AG04449 (cell line): ENCODE results near the gene XRCC3.

Source experiments
- CTCF ChIA-PET: fragments of 350-600 bp; formaldehyde crosslinking; extraction: SDS; loops from one replicate; lab custom pipeline; 2021; ENCODE audit warnings: antibody characterized with exemption; lab: Yijun Ruan, JAX
- POLR2A ChIA-PET: fragments of 400-600, 350-600 bp; formaldehyde crosslinking; extraction: SDS; loops from one replicate; lab custom pipeline; 2020; ENCODE audit warnings: antibody characterized with exemption, inconsistent platforms; lab: Yijun Ruan, JAX
- DNase-seq: peaks from one replicate; pipeline ENCODE4 v3.0.0-alpha.2; 2010; ENCODE audit warnings: low read depth, low spot score
- H3K4me3 ChIP-seq: 2 replicates; pipeline ENCODE4 v1.5.1; 2011; ENCODE audit warnings: low read depth, mild to moderate bottlenecking, control low read depth, low read length
- TF ChIP-seq, protein P1 (sequence below): IDR thresholded peaks from one replicate; pipeline ENCODE4 v1.5.1; 2011; ENCODE audit warnings: mild to moderate bottlenecking, moderate library complexity, low read length, control low read depth, inconsistent platforms; ENCODE audit not compliant: insufficient read depth; ENCODE audit errors: missing control alignments

The XRCC3 gene

DNA sequence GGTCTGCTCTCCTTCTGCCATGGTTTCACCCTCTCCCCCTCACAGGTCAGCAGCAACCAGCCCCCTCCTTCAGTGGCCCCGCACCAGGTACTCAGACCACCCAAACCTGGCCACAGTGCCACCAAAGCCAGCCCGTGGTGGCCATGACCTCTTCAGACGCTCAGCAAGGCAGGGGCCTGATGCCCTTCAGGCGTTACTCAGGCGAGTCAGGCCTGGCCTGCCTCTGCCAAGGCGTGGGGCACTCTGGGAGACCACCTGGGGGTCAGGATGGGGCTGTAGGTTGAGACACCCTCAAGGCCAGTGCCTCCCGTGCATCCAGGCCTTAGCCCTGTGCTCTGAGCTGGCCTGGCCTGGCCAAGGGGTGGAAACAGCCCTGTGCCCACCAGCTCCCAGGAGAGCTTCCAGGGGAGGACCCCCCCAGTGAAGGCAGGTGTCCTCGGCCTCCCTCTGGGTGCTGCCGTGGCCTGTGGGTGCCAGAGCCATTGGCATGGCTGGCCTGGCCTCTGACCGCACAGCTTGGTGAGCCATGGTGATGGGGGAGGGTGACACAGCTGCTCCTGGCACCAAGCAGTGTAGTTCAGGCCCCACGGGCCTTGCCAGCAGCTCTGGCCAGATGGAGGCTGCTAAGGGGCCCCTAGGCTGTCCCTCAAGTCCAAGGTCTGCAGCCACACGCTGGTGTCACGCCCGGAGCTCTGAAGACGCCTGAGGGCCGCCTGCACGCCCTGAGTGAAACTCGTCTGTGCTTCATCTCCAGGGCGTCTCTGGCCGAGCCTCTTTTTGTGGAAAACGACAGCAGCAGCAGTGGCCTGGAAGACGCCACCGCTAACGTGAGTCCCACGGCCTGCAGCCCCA is 15.1 kb downstream of the XRCC3 start:
- no peak overlapping the region for H3K4me3 ChIP-seq
- no peak for DNase-seq
- POLR2A ChIA-PET: no interaction called here
- TF ChIP-seq, protein P1, sequence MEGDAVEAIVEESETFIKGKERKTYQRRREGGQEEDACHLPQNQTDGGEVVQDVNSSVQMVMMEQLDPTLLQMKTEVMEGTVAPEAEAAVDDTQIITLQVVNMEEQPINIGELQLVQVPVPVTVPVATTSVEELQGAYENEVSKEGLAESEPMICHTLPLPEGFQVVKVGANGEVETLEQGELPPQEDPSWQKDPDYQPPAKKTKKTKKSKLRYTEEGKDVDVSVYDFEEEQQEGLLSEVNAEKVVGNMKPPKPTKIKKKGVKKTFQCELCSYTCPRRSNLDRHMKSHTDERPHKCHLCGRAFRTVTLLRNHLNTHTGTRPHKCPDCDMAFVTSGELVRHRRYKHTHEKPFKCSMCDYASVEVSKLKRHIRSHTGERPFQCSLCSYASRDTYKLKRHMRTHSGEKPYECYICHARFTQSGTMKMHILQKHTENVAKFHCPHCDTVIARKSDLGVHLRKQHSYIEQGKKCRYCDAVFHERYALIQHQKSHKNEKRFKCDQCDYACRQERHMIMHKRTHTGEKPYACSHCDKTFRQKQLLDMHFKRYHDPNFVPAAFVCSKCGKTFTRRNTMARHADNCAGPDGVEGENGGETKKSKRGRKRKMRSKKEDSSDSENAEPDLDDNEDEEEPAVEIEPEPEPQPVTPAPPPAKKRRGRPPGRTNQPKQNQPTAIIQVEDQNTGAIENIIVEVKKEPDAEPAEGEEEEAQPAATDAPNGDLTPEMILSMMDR: no peak
- CTCF ChIA-PET: no interaction called here

DNA sequence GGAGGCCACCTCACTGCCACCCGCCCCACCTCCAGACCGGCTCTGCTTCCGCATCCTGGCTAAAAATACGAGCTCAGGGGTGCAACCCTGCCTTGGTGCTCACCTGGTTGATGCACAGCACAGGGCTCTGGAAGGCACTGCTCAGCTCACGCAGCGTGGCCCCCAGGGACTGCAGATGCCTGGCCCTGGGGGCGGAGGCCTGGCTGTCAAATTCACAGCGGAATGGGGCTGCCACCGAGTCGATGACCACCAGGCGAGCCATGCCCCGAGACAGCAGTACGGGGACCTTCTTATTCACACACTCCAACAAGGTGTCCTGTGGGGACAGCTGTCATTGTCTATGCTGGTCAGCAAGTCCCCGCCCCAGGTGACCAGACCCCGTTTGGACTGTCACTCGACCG is 16.0 kb downstream of the XRCC3 start:
- H3K4me3 ChIP-seq: no peak overlapping the region
- ChIA-PET CTCF (interaction anchor here (1.2 kb wide), 1 partner anchor 20 kb away, joined by 3 read pairs; no protein-coding TSS in a partner anchor), POLR2A (interaction anchor here (0.7 kb wide), 1 partner anchor 65 kb away, joined by 3 read pairs; no protein-coding TSS in a partner anchor)
- TF ChIP-seq, protein P1: no peak
- DNase-seq: no peak

DNA sequence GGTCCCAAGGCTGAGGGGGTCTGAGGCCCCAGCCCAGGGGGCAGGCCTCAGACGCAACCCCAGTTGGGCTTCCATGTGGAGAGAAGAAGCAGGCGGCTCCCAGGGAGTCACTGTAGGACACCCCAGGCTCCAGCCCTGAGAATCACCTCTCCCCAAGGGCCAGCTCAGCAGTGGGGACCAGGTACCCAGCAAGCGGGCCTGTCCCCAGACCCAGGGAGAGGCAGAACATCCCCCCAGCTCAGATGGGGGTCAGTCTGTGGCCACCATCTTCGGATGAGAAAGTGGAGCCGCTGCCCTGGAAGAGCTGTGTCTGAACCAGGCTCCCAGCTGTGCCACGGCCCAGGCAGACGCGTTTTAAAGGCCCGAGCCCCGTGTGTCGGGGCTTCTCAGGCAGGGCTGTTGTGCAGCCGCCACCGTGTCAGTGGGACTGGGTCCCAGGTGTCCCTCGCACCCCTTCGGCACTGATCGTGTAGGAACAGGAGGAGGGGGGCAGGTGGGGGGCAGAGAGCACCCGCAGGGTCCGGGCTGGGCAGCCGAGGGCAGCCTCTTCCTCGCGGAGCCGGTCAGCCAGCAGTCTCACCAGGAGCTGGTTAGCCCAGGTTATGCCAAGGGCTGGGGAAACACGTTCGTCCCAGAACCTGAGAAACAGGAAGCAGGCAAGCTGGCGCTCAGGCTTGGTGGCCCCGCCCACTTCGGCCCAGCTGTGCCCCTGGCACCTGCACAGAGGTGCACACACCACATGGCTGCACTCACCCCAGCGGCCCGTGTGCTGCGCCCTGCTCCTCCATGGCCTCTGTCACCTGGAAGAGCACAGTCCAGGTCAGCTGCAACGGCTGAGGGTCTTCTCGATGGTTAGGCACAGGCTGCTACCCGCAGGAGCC is 16.6 kb downstream of the XRCC3 start:
- TF ChIP-seq, protein P1: no peak
- POLR2A ChIA-PET: interaction anchor here (0.6 to 0.7 kb wide), 2 partner anchors 63 to 64 kb away, joined by 3 read pairs; no protein-coding TSS in a partner anchor
- no peak overlapping the region for H3K4me3 ChIP-seq
- DNase-seq: no peak
- CTCF ChIA-PET: interaction anchor here (1.2 kb wide), 1 partner anchor 19 kb away, joined by 3 read pairs; no protein-coding TSS in a partner anchor

DNA sequence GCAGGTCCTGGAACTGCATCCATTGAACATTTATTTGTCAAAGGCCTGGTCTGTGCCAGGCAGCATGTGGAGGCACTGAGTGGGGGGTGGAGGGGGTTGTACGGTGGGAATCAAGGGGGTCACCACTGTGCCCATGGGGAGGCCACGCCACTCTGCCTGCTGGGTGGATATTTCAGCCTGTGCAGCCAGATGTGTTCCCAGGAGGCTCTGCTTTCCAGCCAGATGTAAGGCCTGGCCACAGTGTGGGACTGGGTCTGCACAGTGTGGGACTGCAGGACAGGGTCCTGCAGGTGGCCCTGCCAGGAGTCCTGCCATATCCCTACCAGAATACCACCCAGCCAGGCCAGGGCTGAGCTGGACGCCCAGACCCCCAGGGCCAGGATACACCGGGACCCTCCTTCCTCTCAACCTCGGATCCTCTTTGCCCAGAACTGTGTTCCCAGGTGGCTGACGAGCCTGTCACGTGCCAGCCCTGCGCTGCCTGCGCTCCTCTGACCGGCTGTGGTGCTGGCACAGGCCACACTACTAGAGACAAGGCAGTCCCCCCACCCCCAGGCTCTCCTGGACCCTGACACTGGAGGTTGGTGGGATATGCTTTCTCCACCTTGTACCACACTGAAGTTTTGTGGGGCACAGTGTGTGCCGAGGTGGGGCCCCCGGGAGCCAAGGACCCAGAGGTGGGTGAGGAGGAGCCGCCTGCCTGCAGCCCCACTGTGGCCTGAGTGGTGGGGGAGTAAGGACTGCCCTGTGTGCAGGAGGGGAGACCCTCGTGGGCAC is 17.5 kb downstream of the XRCC3 start:
- POLR2A ChIA-PET: interaction anchor here (0.6 kb wide), 1 partner anchor 62 kb away, joined by 3 read pairs; no protein-coding TSS in a partner anchor
- no peak for DNase-seq
- H3K4me3 ChIP-seq: no peak overlapping the region
- CTCF ChIA-PET: no interaction called here
- TF ChIP-seq, protein P1: no peak

DNA sequence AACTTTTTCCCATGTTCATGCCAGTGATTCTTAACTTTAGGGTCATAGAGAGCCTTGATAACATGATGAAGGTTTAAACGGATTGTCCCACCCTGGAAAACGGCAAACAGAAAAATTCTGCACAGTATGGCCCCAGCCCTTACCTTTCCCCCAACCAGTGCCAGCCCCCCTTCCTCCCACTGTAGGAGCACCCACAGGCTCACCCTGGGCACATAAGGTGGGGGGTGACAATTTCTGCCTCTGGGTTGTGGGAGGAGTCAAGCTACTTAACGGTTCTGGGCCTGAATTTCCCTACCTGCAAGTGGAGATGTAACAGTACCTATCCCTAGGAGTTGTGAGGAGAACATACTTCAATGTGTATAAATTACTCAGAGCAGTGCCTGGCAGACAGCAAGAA is 18.0 kb downstream of the XRCC3 start:
- ChIA-PET POLR2A (no interaction called here), CTCF (no interaction called here)
- DNase-seq: no peak
- no peak overlapping the region for H3K4me3 ChIP-seq
- TF ChIP-seq, protein P1: no peak
